ENCODE data around the gene TACC3. TPM values are rescaled to one million over a fixed set of nuclear protein-coding genes. Genes with fewer than 3 reads are reported as not detected.

Gene TACC3
- polyA plus RNA-seq, 1 donor from 2014 or later: 20.0 TPM

DNA sequence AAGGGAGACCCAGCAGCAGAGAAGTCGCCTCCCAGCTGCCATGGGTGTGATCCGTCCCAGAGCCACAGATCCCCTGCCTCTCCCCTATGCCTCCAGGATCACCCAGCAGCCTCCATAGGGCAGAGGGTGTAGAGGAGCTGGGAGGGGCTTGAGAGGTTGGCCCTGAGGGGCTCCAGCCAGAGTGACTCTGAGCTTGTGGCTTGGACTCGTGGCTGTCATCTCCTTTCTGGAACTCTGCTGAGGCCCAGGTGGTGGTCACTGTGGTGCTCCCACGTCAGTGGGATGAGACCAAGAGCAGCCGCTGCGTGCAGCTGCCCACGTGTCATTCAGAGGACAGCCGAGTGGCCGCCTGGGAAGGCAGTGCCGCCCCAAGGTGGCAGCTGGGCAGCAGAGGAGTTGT, 4.2 kb downstream of the TACC3 start:
- Mint-ChIP-seq H3K36me3 (peaks cover 8% of the 10 kb centered on the region), H3K27me3 (no peaks in the 10 kb centered on the region), H3K9me3 (no peaks in the 10 kb centered on the region), H3K4me3 (peak overlapping the region in 1 of 4 donors; percentile 41), H3K4me1 (peaks cover 25 to 38% (median 28%) of the 10 kb centered on the region in 3 donors), H3K27ac (peak overlapping the region in 2 of 3 donors; percentile 56 to 99)

DNA sequence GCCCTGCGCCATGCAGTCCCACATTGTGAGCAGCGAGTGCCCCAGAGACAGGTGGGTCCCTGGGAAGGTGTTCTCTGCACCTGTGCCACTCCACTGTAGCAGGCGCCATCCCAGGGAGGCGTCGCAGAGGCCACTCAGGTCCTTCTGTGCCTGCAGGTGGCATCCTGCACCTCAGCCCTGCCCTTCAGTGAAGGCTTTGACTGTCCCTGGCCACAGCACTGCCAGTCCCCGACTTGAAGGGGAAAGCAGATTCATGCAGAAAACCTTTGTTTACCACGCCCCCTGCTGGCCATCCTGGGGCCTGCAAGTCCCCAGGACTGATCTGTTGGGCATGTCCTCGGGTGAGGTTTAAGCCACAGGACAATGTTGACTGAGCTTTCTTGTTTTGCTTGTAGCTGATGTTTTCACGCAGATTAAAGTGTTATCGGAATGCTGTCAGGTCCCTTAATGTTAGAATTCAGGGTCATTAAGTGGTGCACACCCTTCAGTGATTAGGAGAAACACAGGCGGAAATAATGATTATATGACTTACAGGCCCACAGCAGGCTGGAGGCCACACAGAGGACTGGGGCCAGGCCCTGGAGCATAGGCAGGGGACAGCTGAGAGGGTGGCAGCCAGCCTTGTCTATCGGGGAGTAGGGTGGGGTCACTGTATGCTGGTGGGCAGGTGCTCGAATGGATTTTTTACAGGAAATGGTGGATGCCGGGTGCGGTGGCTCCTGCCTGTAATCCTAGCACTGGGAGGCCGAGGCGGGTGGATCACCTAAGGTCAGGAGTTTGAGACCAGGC, 5.0 kb downstream of the TACC3 start:
- H3K9me3 Mint-ChIP-seq: no peaks in the 10 kb centered on the region
- H3K4me3 Mint-ChIP-seq: peak overlapping the region in 3 of 4 donors; percentile 3 to 61 (median 18)
- H3K36me3 Mint-ChIP-seq: peaks cover 10% of the 10 kb centered on the region
- H3K27me3 Mint-ChIP-seq: no peaks in the 10 kb centered on the region
- H3K27ac Mint-ChIP-seq: peak overlapping the region; percentile 53 to 83 (median 83)
- peaks cover 20 to 38% (median 28%) of the 10 kb centered on the region in 3 donors for H3K4me1 Mint-ChIP-seq

- H3K36me3 Mint-ChIP-seq: peaks cover 10% of the 10 kb centered on the region
- H3K27me3 Mint-ChIP-seq: no peaks in the 10 kb centered on the region
- H3K9me3 Mint-ChIP-seq: no peaks in the 10 kb centered on the region
- no peak overlapping the region for H3K27ac Mint-ChIP-seq
- H3K4me1 Mint-ChIP-seq: peaks cover 15 to 33% (median 22%) of the 10 kb centered on the region in 3 donors
- H3K4me3 Mint-ChIP-seq: no peak overlapping the region
Measured at GRCh38 chr4:1727117-1728031, 6.1 kb downstream of the TACC3 start.

DNA sequence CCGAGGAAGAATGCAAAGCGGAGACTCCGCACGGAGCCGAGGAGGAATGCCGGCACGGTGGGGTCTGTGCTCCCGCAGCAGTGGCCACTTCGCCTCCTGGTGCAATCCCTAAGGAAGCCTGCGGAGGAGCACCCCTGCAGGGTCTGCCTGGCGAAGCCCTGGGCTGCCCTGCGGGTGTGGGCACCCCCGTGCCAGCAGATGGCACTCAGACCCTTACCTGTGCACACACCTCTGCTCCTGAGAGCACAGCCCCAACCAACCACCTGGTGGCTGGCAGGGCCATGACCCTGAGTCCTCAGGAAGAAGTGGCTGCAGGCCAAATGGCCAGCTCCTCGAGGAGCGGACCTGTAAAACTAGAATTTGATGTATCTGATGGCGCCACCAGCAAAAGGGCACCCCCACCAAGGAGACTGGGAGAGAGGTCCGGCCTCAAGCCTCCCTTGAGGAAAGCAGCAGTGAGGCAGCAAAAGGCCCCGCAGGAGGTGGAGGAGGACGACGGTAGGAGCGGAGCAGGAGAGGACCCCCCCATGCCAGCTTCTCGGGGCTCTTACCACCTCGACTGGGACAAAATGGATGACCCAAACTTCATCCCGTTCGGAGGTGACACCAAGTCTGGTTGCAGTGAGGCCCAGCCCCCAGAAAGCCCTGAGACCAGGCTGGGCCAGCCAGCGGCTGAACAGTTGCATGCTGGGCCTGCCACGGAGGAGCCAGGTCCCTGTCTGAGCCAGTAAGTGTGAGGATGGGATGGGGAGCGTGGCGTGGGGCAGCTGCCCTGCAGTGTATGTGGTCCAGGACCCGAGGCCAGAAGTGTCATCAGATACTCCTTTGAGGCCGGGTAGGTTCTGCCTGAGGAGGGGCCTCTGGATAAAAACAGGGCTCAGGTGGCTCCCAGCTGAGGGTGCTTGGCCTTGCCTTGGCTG, 7.0 kb downstream of the TACC3 start:
- Mint-ChIP-seq H3K4me3 (no peak overlapping the region), H3K27me3 (no peaks in the 10 kb centered on the region), H3K36me3 (peaks cover 10% of the 10 kb centered on the region), H3K4me1 (peaks cover 9 to 23% (median 13%) of the 10 kb centered on the region in 3 donors), H3K9me3 (no peaks in the 10 kb centered on the region), H3K27ac (no peak overlapping the region)

DNA sequence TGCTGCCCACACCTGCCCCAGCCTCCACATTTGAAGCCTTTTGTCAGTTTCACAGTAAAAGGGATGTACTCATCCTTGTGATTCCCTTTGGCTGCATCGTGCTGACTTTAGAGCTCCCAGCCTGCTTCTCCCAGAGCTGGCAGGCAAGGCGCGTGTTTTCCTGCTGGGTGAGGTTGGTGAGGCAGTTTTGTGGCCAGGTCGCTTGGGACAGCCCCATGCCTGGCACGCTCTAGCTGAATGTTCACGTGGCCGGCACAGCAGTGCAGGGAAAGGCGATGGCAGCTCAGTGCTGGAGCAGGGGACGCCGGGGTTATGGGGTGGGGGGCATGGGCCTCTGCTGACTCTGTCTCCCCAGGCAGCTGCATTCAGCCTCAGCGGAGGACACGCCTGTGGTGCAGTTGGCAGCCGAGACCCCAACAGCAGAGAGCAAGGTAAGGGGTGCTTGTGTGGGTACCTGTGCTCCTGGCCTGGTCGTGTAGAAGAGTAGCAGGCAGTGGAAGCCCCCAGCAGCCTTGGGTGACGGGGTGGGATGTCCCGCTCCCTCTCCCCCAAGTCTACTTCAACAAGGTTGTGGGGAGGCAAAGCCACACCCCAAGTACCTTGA, 9.3 kb downstream of the TACC3 start:
- H3K4me1 Mint-ChIP-seq: peaks cover 5 to 11% (median 5%) of the 10 kb centered on the region in 3 donors
- peak overlapping the region in 1 of 3 donors; percentile 84 for H3K27ac Mint-ChIP-seq
- peaks cover 9% of the 10 kb centered on the region for H3K36me3 Mint-ChIP-seq
- no peaks in the 10 kb centered on the region for H3K9me3 Mint-ChIP-seq
- no peak overlapping the region for H3K4me3 Mint-ChIP-seq
- no peaks in the 10 kb centered on the region for H3K27me3 Mint-ChIP-seq

DNA sequence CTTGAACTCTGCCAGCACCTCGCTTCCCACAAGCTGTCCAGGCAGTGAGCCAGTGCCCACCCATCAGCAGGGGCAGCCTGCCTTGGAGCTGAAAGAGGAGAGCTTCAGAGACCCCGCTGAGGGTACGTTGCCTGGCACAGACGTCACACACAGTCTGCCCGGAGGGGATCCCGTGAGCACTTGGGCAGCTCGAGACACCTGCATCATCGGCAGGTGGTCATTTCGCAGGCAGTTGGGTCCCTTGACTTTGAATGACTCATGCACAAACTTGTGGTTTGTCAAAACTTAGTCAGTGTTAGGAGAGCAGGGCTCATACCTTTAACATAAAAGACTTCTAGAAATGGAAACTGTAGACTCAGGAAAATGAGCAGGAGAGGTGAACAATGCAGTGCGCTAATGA, 9.9 kb downstream of the TACC3 start:
- H3K36me3 Mint-ChIP-seq: peaks cover 9% of the 10 kb centered on the region
- H3K27me3 Mint-ChIP-seq: no peaks in the 10 kb centered on the region
- H3K4me1 Mint-ChIP-seq: peaks cover 4 to 8% (median 4%) of the 10 kb centered on the region in 3 donors
- H3K9me3 Mint-ChIP-seq: no peaks in the 10 kb centered on the region
- no peak overlapping the region for H3K27ac Mint-ChIP-seq
- H3K4me3 Mint-ChIP-seq: no peak overlapping the region

DNA sequence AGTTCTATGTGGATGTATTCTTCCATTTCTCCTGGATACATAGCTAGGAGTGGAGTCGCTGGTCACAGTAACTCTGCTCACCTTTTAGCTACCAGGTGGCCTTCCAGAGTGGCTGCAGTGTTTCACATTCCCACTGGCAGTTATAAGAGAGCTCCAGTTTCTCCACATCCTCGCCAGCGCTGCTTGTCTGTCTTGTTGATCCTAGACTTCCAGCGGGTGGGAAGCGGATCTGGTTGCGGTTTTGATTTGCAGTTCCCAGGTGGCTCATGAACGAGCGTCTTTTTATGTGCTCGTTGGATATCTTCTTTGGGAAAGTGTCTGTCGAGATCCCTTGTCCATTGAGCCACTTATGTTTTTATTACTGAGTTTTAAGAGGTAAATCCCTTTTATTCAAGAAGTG, 11.6 kb downstream of the TACC3 start:
- peaks cover 5% of the 10 kb centered on the region for H3K36me3 Mint-ChIP-seq
- no peaks in the 10 kb centered on the region for H3K27me3 Mint-ChIP-seq
- no peaks in the 10 kb centered on the region for H3K9me3 Mint-ChIP-seq
- H3K4me3 Mint-ChIP-seq: no peak overlapping the region
- H3K27ac Mint-ChIP-seq: no peak overlapping the region
- peaks cover 0 to 4% (median 0%) of the 10 kb centered on the region in 3 donors for H3K4me1 Mint-ChIP-seq

DNA sequence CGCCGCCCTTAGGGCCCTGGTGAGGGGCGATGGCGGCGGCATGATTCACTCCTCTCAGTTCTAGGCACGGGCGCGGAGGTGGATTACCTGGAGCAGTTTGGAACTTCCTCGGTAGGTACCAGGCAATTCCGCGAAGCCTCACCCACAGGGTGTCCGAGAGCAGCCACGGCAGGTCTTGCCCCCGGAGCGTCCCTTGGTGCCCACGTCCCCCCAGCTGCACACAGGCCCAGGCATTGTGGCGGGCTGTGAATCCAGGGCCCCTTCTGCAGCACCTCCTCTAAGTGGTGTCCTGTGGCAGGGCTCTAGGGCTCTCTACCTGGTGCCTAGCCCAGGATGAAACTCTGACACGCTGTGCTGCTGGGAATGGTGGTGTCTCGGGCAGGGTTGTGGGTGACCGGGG, 13.9 kb downstream of the TACC3 start:
- Mint-ChIP-seq H3K4me3 (no peak overlapping the region), H3K36me3 (peaks cover 12% of the 10 kb centered on the region), H3K4me1 (no peaks in the 10 kb centered on the region), H3K9me3 (no peaks in the 10 kb centered on the region), H3K27me3 (no peaks in the 10 kb centered on the region), H3K27ac (no peak overlapping the region)

GRCh38 chr4:1736812-1737211, 15.5 kb downstream of the TACC3 start:
- Mint-ChIP-seq H3K4me3 (no peak overlapping the region), H3K9me3 (no peaks in the 10 kb centered on the region), H3K27ac (no peak overlapping the region), H3K27me3 (no peaks in the 10 kb centered on the region), H3K4me1 (no peaks in the 10 kb centered on the region), H3K36me3 (peaks cover 13% of the 10 kb centered on the region)

DNA sequence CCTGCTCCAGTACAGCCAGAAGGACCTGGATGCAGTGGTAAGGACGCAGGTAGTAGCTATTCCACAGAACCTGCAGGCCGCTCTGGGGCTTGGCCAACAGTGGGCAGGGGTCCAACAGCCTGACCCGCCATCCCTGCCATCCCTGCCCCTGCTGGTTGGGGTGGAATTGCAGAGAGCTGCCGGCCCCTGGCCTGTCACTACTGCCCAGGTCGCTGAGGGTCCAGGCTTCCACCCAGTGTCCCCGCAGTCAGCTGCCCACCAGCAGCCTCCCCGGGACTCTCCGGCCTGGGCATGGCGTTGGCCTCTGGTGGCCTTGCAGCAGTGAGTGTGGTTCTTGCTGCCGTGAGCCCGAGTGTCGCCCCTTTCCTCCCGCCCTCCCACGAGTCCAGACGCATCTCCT, 16.3 kb downstream of the TACC3 start:
- H3K27ac Mint-ChIP-seq: no peak overlapping the region
- H3K4me3 Mint-ChIP-seq: no peak overlapping the region
- no peaks in the 10 kb centered on the region for H3K4me1 Mint-ChIP-seq
- H3K27me3 Mint-ChIP-seq: no peaks in the 10 kb centered on the region
- H3K9me3 Mint-ChIP-seq: no peaks in the 10 kb centered on the region
- H3K36me3 Mint-ChIP-seq: peaks cover 13% of the 10 kb centered on the region

- no peaks in the 10 kb centered on the region for H3K9me3 Mint-ChIP-seq
- no peak overlapping the region for H3K4me3 Mint-ChIP-seq
- H3K27ac Mint-ChIP-seq: no peak overlapping the region
- H3K4me1 Mint-ChIP-seq: no peaks in the 10 kb centered on the region
- H3K27me3 Mint-ChIP-seq: no peaks in the 10 kb centered on the region
- peaks cover 13% of the 10 kb centered on the region for H3K36me3 Mint-ChIP-seq
Measured at GRCh38 chr4:1738410-1738809, 17.1 kb downstream of the TACC3 start.

GRCh38 chr4:1739358-1739757, 18.0 kb downstream of the TACC3 start:
- Mint-ChIP-seq H3K27ac (no peak overlapping the region), H3K27me3 (no peaks in the 10 kb centered on the region), H3K4me3 (no peak overlapping the region), H3K4me1 (no peaks in the 10 kb centered on the region), H3K36me3 (peaks cover 13% of the 10 kb centered on the region), H3K9me3 (no peaks in the 10 kb centered on the region)

GRCh38 chr4:1740021-1740545, 18.8 kb downstream of the TACC3 start:
- Mint-ChIP-seq H3K4me3 (no peak overlapping the region), H3K27ac (no peak overlapping the region), H3K27me3 (no peaks in the 10 kb centered on the region), H3K4me1 (no peaks in the 10 kb centered on the region), H3K9me3 (no peaks in the 10 kb centered on the region), H3K36me3 (peaks cover 14% of the 10 kb centered on the region)

GRCh38 chr4:1741208-1741607, 19.9 kb downstream of the TACC3 start:
- peaks cover 14% of the 10 kb centered on the region for H3K36me3 Mint-ChIP-seq
- no peak overlapping the region for H3K27ac Mint-ChIP-seq
- H3K4me3 Mint-ChIP-seq: no peak overlapping the region
- no peaks in the 10 kb centered on the region for H3K4me1 Mint-ChIP-seq
- H3K9me3 Mint-ChIP-seq: no peaks in the 10 kb centered on the region
- no peaks in the 10 kb centered on the region for H3K27me3 Mint-ChIP-seq
